Stimulated activated naive B cell treated with anti-CD40 and anti-IgM and Interleukin-4, amounts not matched to agents 10 μg/mL and 1 μg/mL and 100 μg/mL, for 72 hours (primary cell): ENCODE measurements around the gene INPP5K.
"Not testable (repeated sequence)": the region's sequence is repeated elsewhere in the genome, so short reads cannot be mapped to it uniquely, and the experiment has no call there.

Experiments
- ATAC-seq, 2 donors: fragments of 150-1000 bp; cut with Tn5 transposase; replicated peaks; 2 replicates each; pipeline ENCODE4 v1.10.0; 2021; ENCODE audit warnings: moderate library complexity in 1 of 2
- DNase-seq: peaks from one replicate; pipeline ENCODE4 v3.0.0; 2021
- H3K27ac Mint-ChIP-seq: one replicate; pipeline ENCODE4 v1.8.0; 2022; ENCODE audit warnings: mild to moderate bottlenecking, mixed read lengths
- H3K27me3 Mint-ChIP-seq, 2 donors: one replicate each; pipeline ENCODE4 v1.8.0; 2022; ENCODE audit warnings: mixed read lengths in 2 of 2
- H3K36me3 Mint-ChIP-seq, 2 donors: one replicate each; pipeline ENCODE4 v1.8.0; 2022; ENCODE audit warnings: mixed read lengths in 2 of 2, mild to moderate bottlenecking in 1 of 2
- H3K4me1 Mint-ChIP-seq, 2 donors: one replicate each; pipeline ENCODE4 v1.8.0; 2022; ENCODE audit warnings: mixed read lengths in 2 of 2, mild to moderate bottlenecking in 1 of 2
- H3K4me3 Mint-ChIP-seq, 2 donors: one replicate each; pipeline ENCODE4 v1.8.0; 2022; ENCODE audit warnings: mild to moderate bottlenecking in 2 of 2, mixed read lengths in 2 of 2, moderate library complexity in 1 of 2
- H3K9me3 Mint-ChIP-seq, 2 donors: one replicate each; pipeline ENCODE4 v1.8.0; 2022; ENCODE audit warnings: mixed read lengths in 2 of 2, mild to moderate bottlenecking in 1 of 2

Gene INPP5K

DNA sequence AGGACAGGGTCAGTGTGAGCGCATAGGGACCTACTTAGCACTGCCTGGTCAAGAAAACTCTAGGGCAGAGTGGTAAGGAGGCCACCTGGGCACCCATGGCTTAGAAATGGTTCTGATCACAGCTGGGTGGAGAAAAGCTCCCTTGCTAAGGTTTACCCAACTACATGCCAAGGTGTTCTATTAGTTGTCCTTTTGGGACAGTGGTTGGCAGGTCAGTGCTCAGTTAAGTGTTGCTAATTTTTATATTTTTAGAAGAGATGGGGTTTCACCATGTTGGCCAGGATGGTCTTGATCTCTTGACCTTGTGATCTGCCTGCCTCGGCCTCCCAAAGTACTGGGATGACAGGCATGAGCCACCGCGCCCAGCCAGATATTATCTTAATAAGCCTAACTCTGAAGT, 70.7 kb downstream of the INPP5K start:
- Mint-ChIP-seq H3K4me1 (peaks cover 11 to 36% of the 10 kb centered on the region in 2 donors), H3K36me3 (peaks cover 19 to 20% of the 10 kb centered on the region in 2 donors)
- H3K9me3 Mint-ChIP-seq, H3K27ac Mint-ChIP-seq, H3K4me3 Mint-ChIP-seq, DNase-seq, ATAC-seq, H3K27me3 Mint-ChIP-seq: not testable (repeated sequence)
